Smooth muscle cell (in vitro differentiated cells): ENCODE data around the gene MTG2. TPM values are rescaled to one million over a fixed set of nuclear protein-coding genes. Genes with fewer than 3 reads are reported as not detected.

ENCODE experiments used
- DNase-seq: peaks from one replicate; lab custom pipeline; 2025; ENCODE audit not compliant: unreplicated experiment; lab: John Stamatoyannopoulos, UW
- H2AFZ ChIP-seq: fragments of 200-600 bp; sonication (generic); 2 replicates; pipeline ENCODE4 v1.6.0; 2016; ENCODE audit warnings: antibody characterized with exemption, low read depth, mild to moderate bottlenecking
- H3F3A ChIP-seq: fragments of 200-600 bp; sonication (generic); 2 replicates; pipeline ENCODE4 v1.6.0; 2017; ENCODE audit warnings: antibody characterized with exemption, low read depth
- H3K27ac ChIP-seq: fragments of 200-600 bp; sonication (generic); 2 replicates; pipeline ENCODE4 v1.5.1; 2016; ENCODE audit warnings: low read depth, mild to moderate bottlenecking
- H3K27me3 ChIP-seq: fragments of 200-600 bp; sonication (generic); 2 replicates; pipeline ENCODE4 v1.6.1; 2016; ENCODE audit warnings: low read depth, mild to moderate bottlenecking
- H3K36me3 ChIP-seq: fragments of 200-600 bp; sonication (generic); 2 replicates; pipeline ENCODE4 v1.5.1; 2016; ENCODE audit warnings: low read depth
- H3K4me1 ChIP-seq: fragments of 200-600 bp; sonication (generic); 2 replicates; pipeline ENCODE4 v1.5.1; 2016; ENCODE audit warnings: low read depth
- H3K4me2 ChIP-seq: fragments of 200-600 bp; sonication (generic); 2 replicates; pipeline ENCODE4 v1.6.0; 2016; ENCODE audit warnings: mild to moderate bottlenecking
- H3K4me3 ChIP-seq: fragments of 200-600 bp; sonication (generic); 2 replicates; pipeline ENCODE4 v1.5.1; 2016; ENCODE audit warnings: mild to moderate bottlenecking
- H3K79me2 ChIP-seq: fragments of 200-600 bp; sonication (generic); 2 replicates; pipeline ENCODE4 v1.6.0; 2016; ENCODE audit warnings: low read depth, mild to moderate bottlenecking
- H3K9ac ChIP-seq: fragments of 200-600 bp; sonication (generic); 2 replicates; pipeline ENCODE4 v1.6.0; 2016; ENCODE audit warnings: low read depth
- H3K9me3 ChIP-seq: fragments of 200-600 bp; sonication (generic); replicated peaks from 2 replicates; pipeline ENCODE4 v1.5.1; 2016; ENCODE audit warnings: low read depth
- H4K20me1 ChIP-seq: fragments of 200-600 bp; sonication (generic); 2 replicates; pipeline ENCODE4 v1.6.0; 2016; ENCODE audit warnings: low read depth
- CTCF ChIP-seq: fragments of 200-600 bp; sonication (generic); IDR thresholded peaks from 2 replicates; pipeline ENCODE4 v1.5.1; 2017; ENCODE audit warnings: borderline replicate concordance, mild to moderate bottlenecking, antibody characterized with exemption; ENCODE audit not compliant: insufficient read depth, poor library complexity, severe bottlenecking
- WGBS: methylation state at CpG from one replicate; pipeline ENCODE4 v1.1.7; 2016; ENCODE audit warnings: low lambda C conversion rate; 5-methylcytosine and 5-hydroxymethylcytosine counted together
- polyA plus RNA-seq: library from polyadenylated mRNA; unstranded; fragments of >200 nt; fragmentation: Nextera tagmentation; extraction: Ambion mirVana; gene quantifications from 2 replicates; pipeline ENCODE4 v1.2.1, GENCODE V29; 2016
- total RNA-seq: library from RNA; depleted of rRNA; stranded (reverse); fragments of >200 nt; gene quantifications from 2 replicates; pipeline ENCODE4 v1.2.3, GENCODE V29; 2014

The MTG2 gene
- total and polyA plus RNA-seq, 2 experiments from 2014 or later = 17.9 to 21.9 TPM

- WGBS = 74% methylated on average over 34 of the region's 37 CpGs
These were observed 45.4 kb downstream of the MTG2 start for GRCh38 chr20:62227977-62228958.

DNA sequence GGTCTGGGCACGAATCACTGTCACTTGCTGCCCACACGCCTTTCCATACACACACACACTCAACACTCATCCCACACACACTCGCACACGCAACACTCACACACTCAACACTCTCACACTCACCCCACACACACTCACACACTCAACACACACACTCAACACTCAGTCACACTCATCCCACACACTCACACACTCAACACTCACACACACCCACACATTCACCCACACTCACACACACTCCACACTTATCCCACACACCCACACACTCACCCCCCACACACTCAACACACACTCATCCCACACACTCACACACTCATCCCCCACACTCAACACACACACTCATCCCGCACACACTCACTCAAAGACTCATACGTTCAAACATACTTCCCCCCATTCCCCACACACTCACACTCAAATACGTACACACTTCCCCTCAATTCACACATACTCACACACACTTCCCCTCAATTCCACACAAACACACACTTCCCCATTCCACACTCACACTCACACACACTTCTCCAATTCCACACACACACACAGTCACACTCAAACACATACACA lies 46.2 kb downstream of the MTG2 start:
- H3K9me3 ChIP-seq = no peaks in the 10 kb centered on the region
- H3K27ac ChIP-seq = no peak overlapping the region
- H3K4me1 ChIP-seq = no peaks in the 10 kb centered on the region
- DNase-seq = no peak
- H2AFZ ChIP-seq = no peak overlapping the region
- WGBS = 98% methylated on average over 3 of the region's 7 CpGs
- H4K20me1 ChIP-seq = no peaks in the 10 kb centered on the region
- TF ChIP-seq CTCF = no peak
- no peaks in the 10 kb centered on the region for H3F3A ChIP-seq
- no peaks in the 10 kb centered on the region for H3K79me2 ChIP-seq
- H3K9ac ChIP-seq = no peak overlapping the region
- H3K27me3 ChIP-seq = peaks cover 23% of the 10 kb centered on the region
- H3K36me3 ChIP-seq = no peaks in the 10 kb centered on the region
- no peak overlapping the region for H3K4me3 ChIP-seq
- no peak overlapping the region for H3K4me2 ChIP-seq

More at GRCh38 chr20:62227977-62228958, 45.4 kb downstream of the MTG2 start:
- H3K4me2 ChIP-seq = no peak overlapping the region
- H3K9ac ChIP-seq = no peak overlapping the region
- H3K27ac ChIP-seq = no peak overlapping the region
- H3K27me3 ChIP-seq = peaks cover 30% of the 10 kb centered on the region
- H3K79me2 ChIP-seq = no peaks in the 10 kb centered on the region
- H3K36me3 ChIP-seq = no peaks in the 10 kb centered on the region
- TF ChIP-seq CTCF = no peak
- DNase-seq = no peak
- no peaks in the 10 kb centered on the region for H3F3A ChIP-seq
- H4K20me1 ChIP-seq = no peaks in the 10 kb centered on the region
- H2AFZ ChIP-seq = no peak overlapping the region
- H3K9me3 ChIP-seq = no peaks in the 10 kb centered on the region
- no peaks in the 10 kb centered on the region for H3K4me1 ChIP-seq
- no peak overlapping the region for H3K4me3 ChIP-seq

GRCh38 chr20:62229667-62230066 lies 46.8 kb downstream of the MTG2 start:
- H3K4me3 ChIP-seq = no peak overlapping the region
- TF ChIP-seq CTCF = no peak
- H2AFZ ChIP-seq = no peak overlapping the region
- H3K27me3 ChIP-seq = peaks cover 19% of the 10 kb centered on the region
- no peak overlapping the region for H3K9ac ChIP-seq
- no peak for DNase-seq
- WGBS = 71% methylated on average over 4 of the region's 4 CpGs
- H3K36me3 ChIP-seq = no peaks in the 10 kb centered on the region
- H3K4me2 ChIP-seq = no peak overlapping the region
- H3F3A ChIP-seq = no peaks in the 10 kb centered on the region
- H3K27ac ChIP-seq = no peak overlapping the region
- H3K4me1 ChIP-seq = no peaks in the 10 kb centered on the region
- H3K79me2 ChIP-seq = no peaks in the 10 kb centered on the region
- H4K20me1 ChIP-seq = no peaks in the 10 kb centered on the region
- H3K9me3 ChIP-seq = no peaks in the 10 kb centered on the region
